Stimulated activated CD4-positive, alpha-beta T cell treated with anti-CD3 and anti-CD28 coated beads, TNF-alpha, amount 100 ng/mL, for 1 hour (primary cell): Measurements from ENCODE around the gene GRIFIN.

Experiments used
- DNase-seq, 3 donors: peaks; one replicate each; pipeline ENCODE4 v3.0.0-alpha.2; 2020; ENCODE audit warnings: low read depth in 3 of 3, low spot score in 1 of 3

Gene GRIFIN

DNA sequence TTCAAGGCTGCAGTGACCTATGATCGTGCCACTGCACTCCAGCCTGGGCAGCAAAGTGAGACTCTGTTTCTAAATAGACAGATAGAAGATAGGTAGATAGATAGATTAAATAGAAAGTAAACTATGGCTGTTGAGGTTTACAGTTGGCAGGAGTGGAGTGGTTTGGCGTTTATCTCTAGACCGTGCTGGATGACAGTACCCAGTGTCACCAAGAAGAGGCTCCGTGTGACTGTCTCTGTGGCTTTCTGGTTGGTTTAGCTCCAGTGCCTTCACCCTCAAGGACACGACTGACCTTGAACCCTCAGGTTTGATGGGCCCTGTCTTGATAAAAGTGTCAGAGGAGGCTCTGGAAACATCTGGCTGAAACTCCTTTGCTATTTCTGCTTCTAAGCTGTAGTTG is 41.1 kb downstream of the GRIFIN start:
- no peak for DNase-seq

DNA sequence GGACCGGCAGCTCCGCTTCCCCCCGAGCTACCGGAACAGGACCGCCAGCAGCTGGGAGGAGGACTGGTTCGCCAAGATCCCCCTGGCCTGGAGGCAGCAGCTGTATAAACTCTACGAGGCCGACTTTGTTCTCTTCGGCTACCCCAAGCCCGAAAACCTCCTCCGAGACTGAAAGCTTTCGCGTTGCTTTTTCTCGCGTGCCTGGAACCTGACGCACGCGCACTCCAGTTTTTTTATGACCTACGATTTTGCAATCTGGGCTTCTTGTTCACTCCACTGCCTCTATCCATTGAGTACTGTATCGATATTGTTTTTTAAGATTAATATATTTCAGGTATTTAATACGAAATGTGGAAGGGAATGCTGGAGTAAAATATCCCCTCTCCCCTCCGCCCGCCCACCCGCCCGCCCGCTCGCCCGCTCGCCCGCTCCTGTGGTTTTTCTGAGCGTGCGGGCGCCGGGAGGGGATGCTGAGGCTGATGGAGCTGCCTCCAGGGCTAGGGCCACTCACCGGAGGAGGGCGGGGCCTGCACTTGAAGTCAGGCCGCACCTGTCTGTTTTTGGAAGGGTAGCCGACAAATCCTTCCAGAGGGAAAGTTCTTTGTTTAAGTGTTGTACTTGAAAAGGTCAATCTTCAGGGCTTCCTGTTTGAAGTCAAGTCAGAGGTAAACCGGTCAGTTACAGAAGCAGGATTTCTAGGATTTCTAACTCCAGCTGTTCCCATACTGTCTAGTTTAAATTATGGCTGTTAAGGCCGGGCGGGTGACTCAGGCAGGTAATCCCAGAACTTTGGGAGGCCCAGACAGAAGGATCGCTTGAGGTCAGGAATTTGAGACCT is 42.3 kb downstream of the GRIFIN start:
- DNase-seq: no peak

- no peak for DNase-seq
Observed at GRCh38 chr7:2432910-2433712, 43.1 kb downstream of the GRIFIN start.

- DNase-seq: peak in 1 of 3 donors; percentile 24
Observed at GRCh38 chr7:2431260-2431867, 44.8 kb downstream of the GRIFIN start.

- no peak for DNase-seq
Observed at GRCh38 chr7:2425749-2426148, 50.4 kb downstream of the GRIFIN start.
